Adrenal gland (tissue), 5 donors: Measurements from ENCODE around the gene FRMD5.

ENCODE experiments used
- POLR2A ChIP-seq, 2 donors: fragments of 450-650 bp; IDR thresholded peaks; one replicate each; pipeline ENCODE4 v1.6.1; 2017; ENCODE audit warnings: antibody characterized with exemption in 2 of 2, mild to moderate bottlenecking in 2 of 2, moderate library complexity in 1 of 2
- TF ChIP-seq, protein P1 (sequence below), 6 experiments: fragments of 450-650 bp in 4 of 6; fragments of 200-600 bp in 2 of 6; sonication (generic) in 1 of 6; IDR thresholded peaks; 1 replicate in 5 of 6; 2 replicates in 1 of 6; pipeline versions ENCODE4 v1.5.1 to v1.8.0; 2016 to 2021; ENCODE audit warnings: antibody characterized with exemption in 6 of 6, mild to moderate bottlenecking in 2 of 6, moderate library complexity in 1 of 6
- donor health status: DM: no; HTN: no; CAD: no.

DNA sequence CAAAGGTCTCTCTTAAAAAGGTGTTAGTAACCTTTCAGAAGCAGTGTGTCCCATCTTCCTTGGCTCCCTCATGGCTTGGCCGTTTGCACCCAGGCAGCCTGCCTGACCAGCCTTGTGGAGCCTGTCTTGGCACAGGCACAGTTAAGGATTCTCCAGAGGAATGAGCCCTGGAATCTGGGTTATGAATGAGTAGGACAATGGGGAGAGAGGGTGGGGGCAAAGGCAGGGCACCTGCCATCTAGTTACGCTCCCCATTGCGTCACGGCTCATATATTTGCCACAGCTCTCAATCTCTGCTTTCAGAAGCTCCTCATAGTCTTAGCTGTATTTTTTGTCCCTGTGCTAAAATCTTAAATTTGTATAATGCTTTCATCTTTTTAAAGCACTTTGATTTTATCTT lies 317.7 kb downstream of the FRMD5 start:
- TF ChIP-seq, protein P1, sequence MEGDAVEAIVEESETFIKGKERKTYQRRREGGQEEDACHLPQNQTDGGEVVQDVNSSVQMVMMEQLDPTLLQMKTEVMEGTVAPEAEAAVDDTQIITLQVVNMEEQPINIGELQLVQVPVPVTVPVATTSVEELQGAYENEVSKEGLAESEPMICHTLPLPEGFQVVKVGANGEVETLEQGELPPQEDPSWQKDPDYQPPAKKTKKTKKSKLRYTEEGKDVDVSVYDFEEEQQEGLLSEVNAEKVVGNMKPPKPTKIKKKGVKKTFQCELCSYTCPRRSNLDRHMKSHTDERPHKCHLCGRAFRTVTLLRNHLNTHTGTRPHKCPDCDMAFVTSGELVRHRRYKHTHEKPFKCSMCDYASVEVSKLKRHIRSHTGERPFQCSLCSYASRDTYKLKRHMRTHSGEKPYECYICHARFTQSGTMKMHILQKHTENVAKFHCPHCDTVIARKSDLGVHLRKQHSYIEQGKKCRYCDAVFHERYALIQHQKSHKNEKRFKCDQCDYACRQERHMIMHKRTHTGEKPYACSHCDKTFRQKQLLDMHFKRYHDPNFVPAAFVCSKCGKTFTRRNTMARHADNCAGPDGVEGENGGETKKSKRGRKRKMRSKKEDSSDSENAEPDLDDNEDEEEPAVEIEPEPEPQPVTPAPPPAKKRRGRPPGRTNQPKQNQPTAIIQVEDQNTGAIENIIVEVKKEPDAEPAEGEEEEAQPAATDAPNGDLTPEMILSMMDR (IDR thresholded peaks at IDR 0.05): no peak
- no peak for TF ChIP-seq POLR2A (IDR thresholded peaks at IDR 0.05)
